A172 (cell line): ENCODE results near the gene MED27. TPM values are rescaled to one million over a fixed set of nuclear protein-coding genes. Genes with fewer than 3 reads are reported as not detected.
"Not testable (repeated sequence)": the region's sequence is repeated elsewhere in the genome, so short reads cannot be mapped to it uniquely, and the experiment has no call there.

ENCODE experiments used
- DNase-seq: peaks from one replicate; pipeline ENCODE4 v3.0.0-alpha.2; 2015; ENCODE audit warnings: low spot score
- total RNA-seq: library from RNA; depleted of rRNA; stranded (reverse); fragments of >200 nt; shearing (Covaris generic); gene quantifications from 2 replicates; pipeline ENCODE4 v1.2.3, GENCODE V29; 2014

Gene MED27
- total RNA-seq, 1 experiment from 2014 or later: 20.7 TPM

DNA sequence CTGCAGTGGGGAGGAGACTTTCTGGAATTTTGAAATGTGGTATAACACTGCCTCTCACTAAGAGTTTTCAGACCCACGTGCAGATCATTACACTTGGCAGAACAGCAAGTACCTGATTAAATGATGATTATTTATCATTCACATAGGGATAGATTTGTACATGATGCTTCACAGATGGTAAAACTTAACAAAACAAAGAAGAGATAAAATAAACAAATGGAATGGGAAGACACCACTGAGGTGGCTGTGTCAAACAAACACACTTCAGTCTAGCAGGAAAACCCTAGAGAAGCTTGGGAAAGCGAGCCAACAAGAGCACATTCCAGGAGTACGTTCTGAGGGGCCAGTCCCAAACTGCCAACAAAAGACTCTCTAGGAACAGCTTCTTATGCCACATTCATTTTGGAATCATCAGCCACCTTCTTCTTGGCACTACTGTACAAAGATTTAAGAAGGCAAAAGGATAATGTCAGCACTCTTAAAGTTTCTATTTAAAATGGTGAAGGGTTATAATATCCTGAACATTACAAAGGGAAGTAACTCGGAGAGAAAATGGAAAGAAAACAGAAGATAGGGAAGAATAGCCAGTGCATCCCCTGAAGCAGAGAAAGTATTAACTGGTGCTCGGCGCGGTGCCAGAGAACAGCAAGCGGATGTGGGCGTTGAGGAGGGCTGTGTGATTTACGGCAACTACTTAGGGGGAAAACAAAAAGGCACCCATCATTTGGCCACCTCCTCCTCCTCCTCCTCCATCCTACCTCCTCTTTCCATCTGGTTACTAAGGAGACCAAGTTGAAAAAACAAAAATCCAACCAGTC is 1.6 kb downstream of the MED27 start:
- peak; percentile 63 for DNase-seq

DNA sequence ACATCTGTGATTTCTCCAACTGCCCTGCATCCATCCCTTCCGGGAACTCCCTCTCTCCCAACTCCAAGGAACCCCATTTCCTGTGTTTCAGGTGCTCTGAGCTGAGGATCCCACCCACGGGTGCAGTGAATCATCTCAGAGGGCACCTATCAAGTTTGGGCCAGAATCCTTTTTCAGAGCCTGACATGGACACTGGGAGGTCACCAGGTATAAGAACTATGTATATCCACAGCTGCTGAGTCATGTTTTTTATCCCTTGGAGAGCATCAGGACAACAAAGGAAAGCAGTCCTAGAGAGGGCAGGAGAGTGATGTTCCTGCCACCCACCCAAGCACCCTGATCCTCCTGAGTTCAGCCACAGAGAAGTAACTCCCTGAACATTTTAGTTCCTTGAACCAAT is 3.8 kb downstream of the MED27 start:
- DNase-seq: no peak

DNA sequence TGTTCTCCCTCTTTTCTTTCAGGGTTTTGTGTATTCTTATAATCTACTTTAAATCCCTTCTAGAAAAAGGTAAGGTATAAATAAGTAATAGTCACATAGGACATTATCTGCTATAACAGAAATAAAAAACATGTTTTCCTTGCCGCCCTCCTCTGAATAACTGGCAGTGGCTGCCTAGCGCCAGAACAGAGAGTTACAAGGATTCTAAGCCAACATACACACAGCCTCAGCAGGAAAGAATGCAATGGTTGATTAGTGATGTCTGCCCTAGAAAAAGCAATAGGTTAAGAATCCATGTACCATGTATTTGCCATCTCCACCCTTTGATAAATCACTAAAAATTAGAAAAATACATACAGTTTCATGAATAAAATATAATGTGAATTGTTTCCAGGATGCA is 4.9 kb downstream of the MED27 start:
- no peak for DNase-seq

DNA sequence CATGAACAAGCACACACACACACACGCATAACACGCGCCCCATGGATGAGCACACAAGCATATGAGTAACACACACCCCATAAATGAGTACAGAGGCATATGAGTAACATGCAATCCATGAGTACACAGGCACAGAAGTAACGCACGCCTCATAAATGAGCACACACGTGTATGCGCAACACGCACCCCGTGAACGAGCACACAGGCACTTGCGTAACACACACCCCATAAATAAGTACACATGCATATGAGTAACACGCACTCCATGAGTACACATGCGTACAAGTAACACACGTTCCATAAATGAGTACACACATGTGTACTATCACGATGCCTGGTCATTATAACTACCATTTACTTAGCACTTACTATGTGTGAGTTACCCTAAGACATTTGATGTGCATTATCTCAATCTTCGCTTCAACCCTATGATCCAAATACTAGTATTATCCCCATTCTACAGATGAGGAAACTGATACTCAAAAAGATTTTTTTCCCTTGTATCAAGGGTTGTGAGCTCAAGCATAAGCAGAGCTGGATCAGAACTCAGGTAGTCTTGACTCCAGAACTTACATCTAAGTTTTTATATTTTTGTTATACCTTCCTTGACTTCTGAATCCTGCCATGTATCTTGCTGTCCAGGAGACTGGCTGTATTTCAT is 7.7 kb downstream of the MED27 start:
- no peak for DNase-seq

DNA sequence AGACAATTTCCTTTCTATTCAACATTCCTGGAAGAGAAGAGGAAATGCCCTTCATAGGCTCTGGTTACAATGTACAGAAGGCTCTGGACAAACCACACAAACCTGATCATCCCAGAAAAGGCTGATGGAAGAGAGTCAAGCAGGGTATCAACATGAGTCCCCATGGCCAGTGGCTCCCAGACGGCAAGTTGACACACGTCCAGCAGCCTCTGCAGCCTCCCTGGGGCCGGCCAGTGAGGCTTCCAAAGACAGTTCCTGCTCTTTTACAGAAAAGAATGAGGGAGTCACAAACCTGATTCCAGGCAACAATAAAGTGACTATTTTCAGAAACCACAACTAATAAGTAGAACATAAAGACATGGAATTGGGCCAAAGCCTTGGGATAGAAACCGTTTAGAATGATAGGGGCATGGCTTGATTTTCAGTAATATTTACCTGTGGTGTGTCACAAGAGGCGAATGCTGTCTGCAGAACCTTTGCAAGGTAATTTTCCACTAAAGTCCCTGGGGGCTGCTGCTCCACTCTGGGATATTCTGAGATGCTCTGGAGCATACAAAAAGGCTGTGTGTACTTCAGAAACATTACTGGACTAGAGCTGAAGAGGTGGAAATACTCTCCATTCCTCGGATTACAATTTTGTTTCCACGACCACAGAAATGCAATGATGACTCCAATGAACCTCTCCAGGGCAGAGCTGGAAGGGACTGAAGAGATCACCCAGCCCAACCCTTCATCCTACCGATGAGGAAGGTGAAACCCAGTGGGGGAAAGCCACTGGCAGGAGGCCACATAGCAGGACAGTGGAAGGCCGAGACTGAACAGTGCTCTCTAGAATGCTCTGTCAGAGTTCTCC is 10.4 kb downstream of the MED27 start:
- DNase-seq: no peak

DNA sequence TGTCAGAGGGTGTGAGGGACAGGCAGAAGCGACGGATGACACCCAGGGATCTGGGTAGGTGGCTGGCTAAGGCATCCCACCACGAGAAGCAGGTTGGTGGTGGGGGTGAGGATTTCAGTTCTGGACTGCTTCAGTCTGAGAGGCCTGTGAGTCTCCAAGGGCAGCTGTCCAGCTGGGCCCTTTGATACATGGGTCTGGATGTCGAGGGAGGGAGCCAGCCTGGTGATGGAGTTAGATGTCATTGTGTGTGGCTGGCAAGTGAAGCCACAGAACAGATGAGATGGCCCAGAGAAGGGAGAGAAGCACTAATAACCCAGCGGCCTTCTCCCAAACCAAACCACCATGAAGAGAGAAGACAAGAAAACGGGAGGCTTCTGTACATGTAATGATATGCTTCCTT is 11.1 kb downstream of the MED27 start:
- no peak for DNase-seq

DNA sequence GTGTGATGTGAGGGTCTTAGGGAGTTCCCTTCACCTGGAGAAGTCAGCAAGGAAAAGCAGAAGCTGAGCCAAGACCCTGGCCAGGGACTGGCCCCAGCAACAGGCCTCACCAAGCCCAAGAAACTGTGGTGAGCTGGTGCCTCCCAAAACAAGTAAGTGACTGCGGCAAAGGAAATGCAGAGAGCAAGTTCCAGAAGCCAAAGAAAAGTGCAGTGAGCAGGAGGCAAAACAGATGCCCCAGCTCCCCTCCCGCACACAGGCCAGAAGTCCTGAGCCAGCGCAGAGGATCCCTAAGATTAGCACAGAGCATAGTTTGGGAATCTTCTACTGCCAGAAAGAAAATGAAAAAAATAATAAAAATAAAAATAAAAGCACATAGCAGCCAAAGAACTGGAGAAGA is 13.2 kb downstream of the MED27 start:
- no peak for DNase-seq

DNA sequence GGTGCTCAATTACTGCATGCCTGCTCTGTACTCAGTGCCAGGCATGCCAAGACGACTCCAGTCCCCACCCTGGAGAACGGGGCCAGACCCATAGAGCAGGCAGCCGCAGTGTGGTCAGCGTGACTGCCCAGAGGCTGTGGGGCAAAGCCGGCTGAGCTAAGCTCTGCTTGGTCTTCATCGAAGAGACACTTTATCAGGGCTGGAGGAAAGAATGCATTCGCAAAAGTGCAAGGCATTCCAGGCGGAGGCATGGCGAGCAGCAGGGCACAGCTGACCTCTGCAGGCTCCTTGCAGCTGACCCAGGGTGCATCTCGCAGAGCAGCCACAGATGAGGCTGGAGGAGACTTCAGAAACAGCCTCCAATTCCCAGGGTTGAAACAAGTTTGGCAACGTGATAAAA is 13.6 kb downstream of the MED27 start:
- no peak for DNase-seq

DNA sequence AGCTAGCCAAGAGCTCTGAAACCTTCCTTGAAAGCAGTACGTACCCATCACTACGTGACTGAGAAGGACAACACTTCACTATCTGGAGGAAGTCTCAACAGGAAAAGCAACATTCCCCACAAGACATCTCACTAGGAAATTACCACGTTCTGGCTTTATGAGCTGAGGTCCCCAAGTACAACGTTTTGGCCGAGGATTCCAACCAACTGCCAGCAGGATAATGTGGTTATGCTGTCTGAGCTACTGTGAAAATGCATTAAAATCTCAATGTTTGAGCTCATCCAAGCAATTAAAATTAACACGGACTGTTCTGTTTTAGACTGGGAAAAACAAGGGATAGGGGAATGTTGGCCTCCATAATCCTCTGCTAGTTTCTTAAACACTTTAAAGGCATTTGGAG is 16.4 kb downstream of the MED27 start:
- no peak for DNase-seq

DNA sequence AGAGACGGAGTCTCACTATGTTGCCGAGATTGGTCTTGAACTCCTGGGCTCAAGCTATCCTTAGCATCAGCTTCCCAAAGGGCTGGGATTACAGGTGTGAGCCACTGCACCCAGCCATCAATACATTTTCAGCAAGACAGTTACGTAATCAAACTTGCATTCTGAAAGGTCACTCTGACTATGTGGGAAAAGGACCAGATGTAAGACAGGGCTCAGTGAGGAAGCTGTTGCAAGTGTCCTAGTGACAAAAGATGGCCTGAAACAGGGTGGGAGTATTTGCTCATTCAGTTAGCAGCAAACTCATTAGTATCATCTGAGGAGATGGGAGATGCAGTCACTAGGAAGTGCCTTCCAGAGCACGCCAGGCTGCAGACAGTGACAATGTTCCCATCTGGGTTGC is 16.9 kb downstream of the MED27 start:
- no peak for DNase-seq

DNA sequence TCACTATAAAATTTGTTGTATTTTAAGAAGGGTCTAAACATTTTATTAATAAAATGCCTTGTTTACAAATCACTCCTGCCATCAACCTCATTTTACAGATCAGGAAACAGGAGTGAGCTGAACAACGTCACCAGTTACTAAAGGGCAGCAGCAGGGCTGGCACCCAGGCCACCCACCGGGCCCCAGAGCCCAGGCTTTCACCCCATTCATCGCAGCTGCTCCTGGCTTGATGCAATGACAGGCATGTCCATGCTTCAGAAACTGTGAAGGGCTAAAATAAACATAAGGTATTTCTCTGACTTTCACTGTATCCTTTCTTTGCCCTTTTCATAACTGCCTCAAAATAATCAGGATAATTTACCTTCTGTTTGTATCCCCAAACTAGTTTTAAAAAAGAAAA is 18.1 kb downstream of the MED27 start:
- no peak for DNase-seq

DNA sequence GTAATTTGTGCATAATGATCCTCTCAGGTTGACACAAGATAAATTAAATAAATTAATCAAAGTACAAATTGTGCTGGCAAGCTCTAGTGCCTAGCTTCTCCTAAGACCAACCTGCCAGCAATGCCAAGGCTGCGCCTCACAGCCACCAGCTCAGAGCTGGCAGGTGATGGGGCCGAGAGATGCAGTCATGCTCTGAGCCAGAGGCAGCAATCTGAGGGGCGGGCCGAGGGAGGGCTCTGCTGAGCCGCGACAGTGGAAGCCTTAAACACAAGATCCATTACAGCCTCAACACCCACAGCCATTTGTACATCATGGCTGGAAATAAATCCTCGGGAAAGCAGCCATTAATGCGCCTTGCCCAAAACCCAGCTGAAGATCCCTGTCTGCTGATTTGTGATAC is 20.3 kb downstream of the MED27 start:
- no peak for DNase-seq

DNA sequence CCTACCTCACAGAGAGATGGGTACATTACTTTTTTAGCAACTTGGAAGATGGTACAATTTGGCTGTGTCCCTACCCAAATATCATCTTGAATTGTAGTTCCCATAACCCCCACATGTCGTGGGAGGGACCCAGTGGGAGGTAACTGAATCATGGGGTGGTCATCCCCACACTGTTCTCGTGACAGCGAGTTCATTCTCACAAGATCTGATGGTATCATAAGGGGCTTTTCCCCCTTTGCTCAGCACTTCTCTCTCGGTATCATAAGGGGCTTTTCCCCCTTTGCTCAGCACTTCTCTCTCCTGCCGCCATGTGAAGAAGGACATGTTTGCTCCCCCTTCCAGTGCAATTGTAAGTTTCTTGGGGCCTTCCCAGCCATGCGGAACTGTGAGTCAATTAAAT is 21.4 kb downstream of the MED27 start:
- DNase-seq: not testable (repeated sequence)

DNA sequence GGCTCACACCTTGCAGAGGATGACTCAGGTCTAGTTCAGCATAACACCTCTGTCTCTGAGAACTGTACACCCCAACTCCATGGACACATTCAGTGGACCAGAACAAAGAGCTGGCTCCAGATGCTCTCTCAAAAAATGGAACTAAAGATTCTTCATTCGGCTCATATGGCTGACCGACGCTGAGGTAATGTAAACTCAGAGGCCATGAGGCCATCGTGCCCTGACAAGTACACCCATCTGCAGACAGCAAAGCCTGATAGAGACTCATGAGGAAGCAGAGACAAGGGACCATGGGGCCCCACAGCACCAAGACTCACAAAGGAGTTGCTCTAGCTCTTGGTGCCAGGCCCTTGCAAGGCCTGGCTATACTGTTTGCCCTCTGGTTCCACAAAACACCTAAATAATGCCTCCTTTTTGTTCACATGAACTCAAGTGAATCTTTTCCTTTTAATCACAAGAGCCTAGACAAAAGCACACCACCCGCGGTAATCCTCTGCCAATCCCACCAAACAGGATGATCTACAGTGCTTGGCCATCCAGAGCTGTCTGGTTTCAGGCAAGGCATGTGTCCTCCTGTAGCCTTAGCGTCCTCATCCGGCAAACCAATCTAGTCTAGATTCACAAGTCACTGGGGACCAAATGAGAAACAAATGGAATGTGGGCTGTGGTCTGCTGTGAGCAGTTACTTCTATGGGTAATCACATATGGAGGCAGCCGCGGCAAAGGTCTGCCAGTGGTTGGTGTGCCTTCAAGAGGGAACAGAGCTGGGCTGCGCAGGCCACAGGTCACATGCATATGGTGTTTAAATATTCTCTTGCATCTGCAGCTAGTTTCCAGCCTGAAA is 22.7 kb downstream of the MED27 start:
- DNase-seq: no peak

DNA sequence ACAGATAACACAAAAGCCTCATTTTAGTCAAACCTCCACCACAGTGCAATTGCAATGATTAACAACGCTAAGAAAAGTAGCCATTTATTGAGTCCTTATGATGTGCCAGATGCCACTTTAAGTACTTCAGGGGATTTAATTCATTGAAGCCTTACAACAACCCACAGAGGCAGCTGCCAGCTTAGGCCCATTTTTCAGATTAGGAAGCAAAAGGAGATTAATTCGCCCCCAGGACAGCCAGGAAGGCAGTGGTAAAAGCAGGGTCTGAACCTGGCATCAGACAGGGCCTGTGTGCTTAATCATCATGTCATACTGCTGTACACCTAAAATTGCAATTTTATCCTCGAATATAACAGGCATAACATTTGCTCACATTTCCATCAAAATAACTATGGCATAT is 23.9 kb downstream of the MED27 start:
- DNase-seq: no peak

DNA sequence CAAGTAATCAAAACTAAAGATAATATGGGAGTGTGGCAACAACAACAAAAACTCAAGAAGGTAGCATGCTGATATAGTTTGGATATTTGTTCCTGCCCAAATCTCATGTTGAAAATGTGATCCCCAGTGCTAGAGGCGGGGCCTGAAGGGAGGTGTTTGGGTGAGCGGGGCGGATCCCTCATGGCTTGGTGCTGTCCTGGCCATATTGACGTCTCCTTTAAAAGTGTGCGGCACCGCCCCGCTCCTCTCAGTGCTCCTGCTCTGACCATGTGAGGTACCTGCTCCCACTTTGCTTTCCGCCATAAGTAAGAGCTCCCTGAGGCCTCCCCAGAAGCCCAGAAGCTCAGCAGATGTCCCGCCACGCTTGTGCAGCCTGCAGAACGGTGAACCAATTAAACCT is 25.6 kb downstream of the MED27 start:
- DNase-seq: no peak

DNA sequence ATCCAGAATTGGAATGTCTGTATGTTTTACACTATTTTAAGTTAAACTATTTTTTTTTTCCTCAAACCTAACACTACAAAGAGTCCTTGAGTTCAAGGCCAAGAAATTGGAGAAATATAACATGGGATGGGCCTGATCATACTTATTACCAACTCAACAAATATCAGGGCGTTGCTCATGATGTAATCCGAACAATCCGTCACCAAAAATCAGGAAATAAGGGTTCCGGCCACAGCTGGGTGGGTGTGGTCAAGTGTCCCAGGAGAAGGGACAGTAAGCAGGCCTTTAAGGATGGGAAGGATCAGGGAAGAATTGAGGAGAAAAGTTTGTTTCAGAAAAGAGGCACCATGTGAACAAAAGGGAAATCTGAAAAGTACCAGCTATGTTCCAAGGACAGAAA is 29.8 kb downstream of the MED27 start:
- no peak for DNase-seq

DNA sequence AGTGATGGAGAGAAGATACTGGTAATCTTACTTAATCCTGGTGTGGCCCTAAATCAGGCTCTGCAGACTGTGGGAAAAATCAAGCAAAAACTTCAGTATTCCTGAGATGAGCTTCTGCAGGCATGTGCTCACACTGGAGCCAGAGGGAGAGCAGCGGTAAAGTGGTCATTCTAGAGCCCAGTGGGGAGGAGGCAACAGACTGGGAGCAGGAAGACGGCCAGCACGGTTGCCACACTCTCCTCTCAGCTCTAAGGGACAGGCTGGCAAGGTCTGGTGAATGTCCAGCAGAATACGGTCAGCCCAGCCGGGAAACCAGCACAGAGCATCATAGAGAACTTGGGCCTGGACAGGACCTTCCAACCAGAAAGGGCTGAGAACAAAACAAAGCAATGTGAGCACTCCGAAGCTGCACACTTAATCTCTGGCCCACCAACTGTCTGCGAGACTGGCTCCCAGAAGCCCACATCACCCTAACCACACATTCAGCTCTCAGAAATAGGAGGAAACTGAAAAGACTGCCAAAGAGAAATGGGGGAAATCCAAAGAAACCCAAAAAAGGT is 30.3 kb downstream of the MED27 start:
- no peak for DNase-seq

DNA sequence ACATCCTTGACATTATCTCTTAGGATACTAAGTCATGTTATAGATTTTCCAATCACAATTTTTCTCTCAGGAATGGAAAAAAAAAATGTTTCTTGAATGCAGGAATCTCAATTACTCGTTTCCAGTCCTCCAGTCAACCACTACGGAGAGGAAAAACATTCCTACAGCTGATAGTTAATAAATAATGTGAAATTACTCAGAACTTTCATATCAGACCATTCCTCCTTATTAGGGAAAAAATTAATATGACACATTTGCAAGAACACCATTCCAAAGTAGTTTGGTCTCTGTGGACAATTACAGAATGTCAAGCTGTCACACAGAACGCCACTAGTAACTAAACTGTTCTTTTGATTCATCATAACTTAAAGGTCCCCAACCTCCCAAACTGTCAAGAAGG is 31.5 kb downstream of the MED27 start:
- no peak for DNase-seq

DNA sequence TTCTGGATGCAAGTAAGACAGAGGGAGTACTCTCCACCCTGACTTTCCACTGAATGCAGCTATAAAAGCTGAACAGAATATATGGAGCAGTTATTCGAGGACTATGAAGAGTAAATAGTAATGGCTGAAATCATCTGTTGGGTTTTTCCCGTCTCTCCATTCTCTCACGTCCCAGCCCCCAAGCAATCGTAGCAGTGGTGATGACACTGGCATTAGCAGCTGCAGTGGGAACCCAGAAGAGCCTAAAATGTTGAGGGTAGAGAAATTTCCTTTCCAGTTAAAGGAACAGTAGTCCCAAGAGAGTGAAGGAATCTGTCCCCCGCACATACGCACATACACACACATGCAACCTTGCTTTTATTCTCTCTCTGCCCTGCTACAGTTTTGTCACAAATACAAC is 33.2 kb downstream of the MED27 start:
- DNase-seq: no peak

DNA sequence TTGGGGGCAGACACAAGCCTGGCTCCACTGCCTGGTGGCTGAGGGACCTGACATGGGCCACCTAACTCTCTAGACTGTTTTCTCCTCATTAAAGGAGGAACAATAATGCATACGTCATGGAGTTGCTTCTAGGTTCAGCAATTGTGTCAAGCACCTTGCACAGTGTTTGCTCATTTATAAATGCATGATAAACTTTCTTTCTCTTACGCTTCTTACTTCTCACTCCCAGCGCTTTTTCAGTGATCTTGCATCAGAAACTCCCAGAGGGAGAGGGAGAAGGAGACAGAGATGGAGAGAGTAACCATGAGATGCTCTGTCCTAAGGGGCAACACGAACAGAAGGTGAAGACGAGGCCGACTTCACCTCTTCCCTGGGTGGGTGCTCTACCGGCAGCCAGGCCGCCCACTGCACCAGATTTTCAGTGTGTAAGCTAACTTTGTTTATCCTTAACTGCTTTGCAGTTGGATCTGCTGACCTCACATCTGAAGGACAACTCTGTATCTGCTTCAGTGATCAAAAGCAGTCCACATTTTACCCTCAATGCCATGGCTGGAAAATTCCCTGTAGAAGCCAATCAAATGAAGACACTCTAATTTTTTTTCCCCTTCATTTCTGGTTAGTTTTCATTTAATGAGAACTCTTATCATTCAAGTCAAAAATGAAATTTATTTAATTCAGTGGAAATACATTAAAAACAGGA is 35.3 kb downstream of the MED27 start:
- no peak for DNase-seq
